Melanocyte of skin (primary cell): Measurements from ENCODE around the gene PDE6G. TPM values are rescaled to one million over a fixed set of nuclear protein-coding genes. Genes with fewer than 3 reads are reported as not detected.

ENCODE experiments used
- small RNA-seq, 2 donors: library from RNA; depleted of rRNA; stranded (forward); fragments of <200 nt; gene quantifications; one replicate each; pipeline ENCODE3, GENCODE V24; 2012
- total RNA-seq, 2 donors: library from RNA; depleted of rRNA; stranded (reverse); fragments of >200 nt; gene quantifications; 2 replicates each; pipeline ENCODE4 v1.2.3, GENCODE V29; 2012

The PDE6G gene
- 1 to 10 TPM in 1 of 2 donors, under 1 TPM in 1; 1.00 to 1.0 TPM for total RNA-seq

GRCh38 chr17:81656118-81656743, at the start of gene PDE6G:
Gene PDE6G, minus strand, starts transcription at chr17:81656542. Its CDS starts 3,237 bp downstream, at chr17:81653305.

DNA sequence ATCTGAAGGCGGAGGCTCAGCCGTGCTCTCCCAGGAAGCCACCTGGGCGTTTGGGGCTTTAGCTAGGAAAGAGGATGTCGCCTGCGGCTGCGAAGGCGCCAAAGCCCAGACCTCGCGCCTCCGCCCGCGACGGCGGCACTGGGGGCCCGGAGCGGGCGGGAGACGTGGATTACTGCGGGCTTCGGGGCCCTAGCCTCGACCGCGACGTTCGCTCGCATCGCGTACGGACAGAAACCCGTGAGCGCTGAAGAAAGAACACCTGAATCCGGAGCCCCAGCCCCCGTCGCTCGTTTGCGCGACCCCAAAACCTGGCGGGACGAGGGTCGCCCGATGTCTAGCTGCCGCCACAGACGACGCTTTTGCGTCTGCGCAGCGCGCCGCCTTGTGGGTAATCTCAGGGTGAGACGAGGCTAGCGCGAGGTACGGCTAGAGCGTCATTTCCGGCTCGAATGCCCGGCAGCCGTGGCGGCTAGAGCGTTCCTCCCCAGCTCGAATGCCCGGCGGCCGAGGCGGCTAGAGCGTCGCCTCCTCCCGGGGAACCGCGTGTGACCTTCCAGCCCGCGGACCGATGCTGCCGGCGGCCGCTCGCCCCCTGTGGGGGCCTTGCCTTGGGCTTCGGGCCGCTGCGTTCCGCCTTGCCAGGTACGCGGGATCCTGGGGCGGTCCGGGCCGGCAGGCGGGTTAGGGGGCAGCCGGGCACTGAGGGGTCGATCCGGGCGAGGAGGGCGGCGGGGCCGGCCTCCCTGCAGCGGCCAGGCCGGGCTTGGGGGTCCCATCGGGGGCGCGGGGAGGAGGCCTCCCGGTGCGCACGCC, 46.8 kb upstream of the PDE6G start, which contains the start of gene MRPL12:
Gene MRPL12 (plus strand): TSS at position 434 of the 813 bp plus-strand sequence. CDS start 135 bp downstream, at position 569.

DNA sequence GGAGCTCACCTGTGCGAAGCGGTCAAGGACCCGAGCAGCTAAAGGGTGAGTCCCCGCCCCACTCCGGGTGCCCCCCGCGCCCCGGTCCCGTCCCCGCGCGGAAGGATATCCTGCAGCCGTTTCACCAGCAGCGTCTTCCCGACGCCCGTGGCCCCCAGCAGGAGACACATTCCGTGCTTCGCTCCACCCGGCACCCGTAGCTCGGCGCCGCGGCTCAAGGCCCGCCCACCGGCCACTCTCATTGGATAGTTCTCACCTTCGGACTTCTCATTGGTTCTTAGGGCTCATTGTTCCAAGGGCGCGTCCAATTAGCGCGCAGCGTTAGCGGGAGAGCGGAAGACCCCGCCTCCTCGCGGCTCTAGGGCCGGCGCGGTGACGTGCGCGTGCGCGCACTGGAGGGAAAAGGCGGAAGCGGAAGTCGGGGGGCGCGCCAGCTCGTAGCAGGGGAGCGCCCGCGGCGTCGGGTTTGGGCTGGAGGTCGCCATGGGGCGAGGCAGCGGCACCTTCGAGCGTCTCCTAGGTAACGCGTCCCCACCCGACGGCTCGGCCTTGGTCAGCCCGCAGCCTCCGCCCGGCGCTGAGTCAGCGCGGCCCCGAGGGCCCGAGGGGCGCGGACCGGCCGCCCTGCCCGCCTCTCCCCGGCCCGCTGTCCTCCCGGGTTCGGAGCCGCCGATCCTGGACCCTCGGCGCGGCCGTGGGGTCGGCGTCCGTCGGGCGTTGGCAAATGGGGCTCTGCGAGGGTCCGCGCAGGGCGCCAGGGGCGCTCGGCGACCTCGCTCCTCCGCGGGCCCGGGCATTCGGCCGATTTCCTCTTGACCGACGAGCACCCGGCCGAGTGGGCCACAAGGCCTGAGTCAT, 27.5 kb upstream of the PDE6G start, which contains the start of the genes ARL16 and HGS:
Gene ARL16 (minus strand): TSS at position 214 of the 858 bp plus-strand sequence. CDS start 44 bp downstream, at position 170.
Gene HGS (plus strand): TSS at position 428 of the 858 bp plus-strand sequence. CDS start 56 bp downstream, at position 484.

DNA sequence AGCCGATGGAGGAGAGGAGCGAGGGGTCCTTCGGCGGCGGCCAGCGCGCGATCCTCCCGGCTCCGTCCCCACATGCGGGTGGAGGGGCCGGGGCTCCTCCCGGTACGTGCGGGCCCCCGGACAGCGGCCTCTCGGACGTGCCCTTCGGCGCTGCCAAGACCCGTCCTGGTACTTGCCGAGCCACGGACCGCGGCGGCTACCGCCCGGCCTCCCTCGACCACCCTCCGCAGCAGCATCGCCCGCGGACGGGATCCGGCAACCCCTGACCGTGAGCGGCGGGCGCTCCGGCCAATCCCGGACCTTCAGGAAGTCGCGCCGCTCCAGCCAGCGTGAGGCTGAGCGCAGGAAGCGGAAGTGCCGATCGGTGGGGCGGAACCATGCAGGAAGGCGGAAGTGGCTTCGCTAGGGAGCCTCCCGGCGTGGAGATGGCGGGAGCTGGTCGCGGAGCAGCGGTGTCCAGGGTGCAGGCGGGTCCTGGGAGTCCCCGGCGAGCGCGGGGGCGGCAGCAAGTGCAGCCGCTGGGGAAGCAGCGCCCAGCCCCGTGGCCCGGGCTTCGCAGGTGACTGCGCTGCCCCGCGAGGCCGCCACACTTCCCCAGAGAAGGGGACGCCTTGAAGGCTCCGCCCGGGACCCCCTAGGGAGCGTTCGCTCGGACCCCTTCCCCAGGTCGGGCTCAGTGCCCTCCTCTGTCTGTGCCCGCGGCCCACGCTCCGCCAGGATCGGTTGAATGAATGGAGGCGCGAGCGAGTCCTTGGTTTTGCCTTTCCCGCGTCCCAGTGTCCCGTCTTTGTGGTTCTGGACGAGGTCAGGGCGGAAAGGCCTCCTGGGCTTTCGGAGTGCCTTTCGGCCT, 10.2 kb upstream of the PDE6G start, which contains the start of the genes CCDC137 and OXLD1:
Gene CCDC137 (plus strand): TSS at position 396 of the 850 bp plus-strand sequence. CDS start 30 bp downstream, at position 426.
Gene OXLD1 (minus strand): TSS at position 264 of the 850 bp plus-strand sequence. CDS start 28 bp downstream, at position 236.

GRCh38 chr17:81636505-81637288, 19.6 kb downstream of the PDE6G start, which contains the start of the genes NPLOC4 and TSPAN10:
Gene NPLOC4, minus strand, starts transcription at chr17:81637112. Its CDS starts 182 bp downstream, at chr17:81636930.
Gene TSPAN10, plus strand, starts transcription at chr17:81637196. Its CDS starts 5,217 bp downstream, at chr17:81642413.

Small RNA genes lying within 50 kb of the gene (small RNA-seq; reads per million reads assigned to genes)
- 0 reads per million in 2 donors for gene MIR6786

Other genes with a start within 250 kb of the PDE6G start
- 1,000 to 10,000 TPM; 6,005 to 7,523 TPM for gene ACTG1, start 143.7 kb downstream of the PDE6G start, total RNA-seq
- under 1 TPM; 0.34 to 0.67 TPM for gene FSCN2, start 128.2 kb downstream of the PDE6G start, total RNA-seq
- gene FAAP100, start 104.2 kb downstream of the PDE6G start, total RNA-seq: 10 to 100 TPM; 19.6 to 20.0 TPM
- gene NPLOC4, start 19.4 kb downstream of the PDE6G start, total RNA-seq: 100 to 1,000 TPM; 135 to 147 TPM
- 100 to 1,000 TPM in 1 of 2 donors, 10 to 100 TPM in 1; 77.6 to 121 TPM for gene TSPAN10, start 19.3 kb downstream of the PDE6G start, total RNA-seq
- gene OXLD1, start 10.1 kb upstream of the PDE6G start, total RNA-seq: 10 to 100 TPM; 32.0 to 38.0 TPM
- 10 to 100 TPM in 1 of 2 donors, 1 to 10 TPM in 1; 4.8 to 10.7 TPM for gene CCDC137, start 10.2 kb upstream of the PDE6G start, total RNA-seq
- 10 to 100 TPM; 14.0 to 17.6 TPM for gene ARL16, start 27.3 kb upstream of the PDE6G start, total RNA-seq
- gene HGS, start 27.5 kb upstream of the PDE6G start, total RNA-seq: 100 to 1,000 TPM in 1 of 2 donors, 10 to 100 TPM in 1; 87.1 to 105 TPM
- gene MRPL12, start 46.8 kb upstream of the PDE6G start, total RNA-seq: 10 to 100 TPM; 18.6 to 30.6 TPM
- 10 to 100 TPM; 12.7 to 27.6 TPM for gene SLC25A10, start 55.7 kb upstream of the PDE6G start, total RNA-seq
- not detected for gene GCGR, start 147.6 kb upstream of the PDE6G start, total RNA-seq
- 10 to 100 TPM; 84.9 to 98.4 TPM for gene MCRIP1, start 176.7 kb upstream of the PDE6G start, total RNA-seq
- gene PPP1R27, start 178.5 kb upstream of the PDE6G start, total RNA-seq: not detected
- gene P4HB, start 204.0 kb upstream of the PDE6G start, total RNA-seq: 100 to 1,000 TPM; 383 to 481 TPM
- gene ARHGDIA, start 214.8 kb upstream of the PDE6G start, total RNA-seq: 100 to 1,000 TPM; 192 to 263 TPM
- 100 to 1,000 TPM in 1 of 2 donors, 10 to 100 TPM in 1; 71.6 to 187 TPM for gene ALYREF, start 235.0 kb upstream of the PDE6G start, total RNA-seq
- 100 to 1,000 TPM; 113 to 141 TPM for gene ANAPC11, start 235.2 kb upstream of the PDE6G start, total RNA-seq
- gene NPB, start 245.7 kb upstream of the PDE6G start, total RNA-seq: 1 to 10 TPM in 1 of 2 donors, not detected in 1; 1.0 TPM